HS-27A (cell line): ENCODE data around the gene LPAR1.
"Not testable (repeated sequence)": the region's sequence is repeated elsewhere in the genome, so short reads cannot be mapped to it uniquely, and the experiment has no call there.

Experiments
- DNase-seq: peaks from one replicate; pipeline ENCODE4 v3.0.0-alpha.2; 2012; ENCODE audit warnings: low read depth, missing footprints

The LPAR1 gene

DNA sequence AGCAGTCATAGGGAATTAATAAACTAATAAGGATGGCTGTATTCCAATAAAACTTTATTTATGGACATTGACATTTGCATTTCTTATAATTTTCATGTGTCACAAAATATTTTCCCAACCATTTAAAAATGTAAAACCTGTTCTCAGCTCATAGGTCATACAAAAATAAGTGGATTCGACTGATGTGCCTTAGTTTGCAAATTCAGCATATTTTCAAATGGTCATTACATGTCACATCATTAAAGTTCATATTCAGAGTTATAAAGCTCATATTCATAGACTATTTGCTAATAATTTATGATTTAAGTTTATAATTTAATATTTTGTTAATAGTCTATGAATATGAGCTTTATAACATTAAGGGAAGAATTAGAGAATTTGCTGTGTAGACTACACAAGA lies 166.5 kb downstream of the LPAR1 start:
- no peak for DNase-seq

DNA sequence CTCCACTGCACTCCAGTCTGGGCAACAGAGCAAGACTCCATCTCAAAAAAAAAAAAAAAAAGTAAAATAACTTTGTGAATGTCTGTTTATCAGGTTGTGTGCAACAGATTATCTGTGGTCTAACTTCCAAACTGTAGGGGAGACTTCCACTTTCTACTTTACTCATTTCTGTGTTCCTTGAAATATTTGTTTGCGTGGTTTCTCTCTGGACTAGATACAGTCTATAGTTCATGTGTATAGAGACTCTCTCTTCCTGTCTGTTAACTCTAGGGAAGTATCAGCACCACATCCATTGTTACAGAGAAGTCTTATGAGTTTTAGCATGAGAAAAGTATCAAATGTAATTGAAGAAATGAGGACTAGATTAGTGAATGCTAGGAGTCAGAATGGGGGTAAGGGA lies 168.3 kb downstream of the LPAR1 start:
- no peak for DNase-seq

DNA sequence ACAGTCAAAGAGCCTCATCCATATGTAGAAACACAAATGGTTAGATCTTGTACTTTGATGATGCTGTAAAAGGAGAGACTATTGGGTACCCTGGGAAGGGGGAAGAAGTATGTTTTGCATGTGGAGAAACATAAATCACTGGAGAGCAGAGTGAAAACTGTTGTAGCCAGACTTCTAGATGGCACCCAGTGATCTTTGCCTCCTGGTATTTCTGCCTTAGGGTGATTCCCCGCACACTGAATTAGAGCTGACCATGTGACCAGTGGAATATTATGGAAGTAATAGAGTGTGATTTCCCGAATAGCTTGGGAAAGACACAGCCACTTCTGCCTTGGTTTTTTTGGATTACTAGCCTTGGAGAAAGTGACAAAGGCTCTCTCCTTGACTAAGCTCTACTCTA lies 174.3 kb downstream of the LPAR1 start:
- DNase-seq, result no peak

DNA sequence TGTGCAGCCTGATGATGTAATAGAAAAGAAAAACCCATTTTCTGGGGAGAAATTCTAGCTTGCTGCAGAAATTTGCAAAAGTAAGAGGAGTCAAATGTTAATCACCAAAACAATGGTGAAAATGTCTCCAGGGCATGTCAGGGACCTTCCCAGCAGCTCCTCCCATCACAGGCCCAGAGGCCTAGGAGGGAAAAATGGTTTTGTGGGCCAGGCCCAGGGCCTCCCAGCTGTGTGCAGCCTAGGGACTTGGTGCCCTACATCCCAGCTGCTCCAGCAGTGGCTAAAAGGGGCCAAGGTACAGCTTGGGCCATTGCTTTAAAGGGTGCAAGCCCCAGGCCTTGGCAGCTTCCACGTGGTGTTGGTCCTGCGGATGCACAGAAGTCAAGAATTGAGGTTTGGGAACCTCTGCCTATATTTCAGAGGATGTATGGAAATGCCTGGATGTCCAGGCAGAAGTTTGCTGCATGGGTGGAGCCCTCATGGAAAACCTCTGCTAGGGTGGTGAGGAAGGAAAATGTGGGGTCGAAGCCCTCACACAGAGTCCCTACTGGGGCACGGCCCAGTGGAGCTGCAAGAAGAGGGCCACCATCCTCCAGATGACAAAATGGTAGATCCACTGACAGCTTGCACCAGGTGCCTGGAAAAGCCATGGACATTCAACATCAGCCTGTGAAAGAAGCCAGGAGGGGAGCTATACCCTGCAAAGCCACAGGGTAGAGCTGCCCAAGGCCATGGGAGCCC lies 176.7 kb downstream of the LPAR1 start:
- DNase-seq, result not testable (repeated sequence)

DNA sequence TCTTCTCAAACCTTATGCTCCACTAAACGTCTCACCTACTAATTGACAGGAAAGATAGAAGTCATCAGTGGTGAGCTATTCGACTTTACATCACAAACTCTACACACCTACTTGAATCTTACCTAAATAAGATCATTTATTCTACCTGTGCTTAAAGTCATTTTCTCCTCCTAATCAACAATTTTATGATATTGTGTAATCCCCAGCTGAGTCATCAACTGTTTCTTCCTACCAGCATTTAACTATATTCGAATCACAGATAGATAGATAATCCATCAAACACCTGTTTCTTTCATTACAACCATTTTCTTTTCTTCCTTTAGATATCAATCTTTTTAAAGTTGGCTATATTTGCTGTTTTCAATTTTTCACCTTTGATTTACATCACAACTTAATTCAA lies 181.5 kb downstream of the LPAR1 start:
- DNase-seq, result no peak

DNA sequence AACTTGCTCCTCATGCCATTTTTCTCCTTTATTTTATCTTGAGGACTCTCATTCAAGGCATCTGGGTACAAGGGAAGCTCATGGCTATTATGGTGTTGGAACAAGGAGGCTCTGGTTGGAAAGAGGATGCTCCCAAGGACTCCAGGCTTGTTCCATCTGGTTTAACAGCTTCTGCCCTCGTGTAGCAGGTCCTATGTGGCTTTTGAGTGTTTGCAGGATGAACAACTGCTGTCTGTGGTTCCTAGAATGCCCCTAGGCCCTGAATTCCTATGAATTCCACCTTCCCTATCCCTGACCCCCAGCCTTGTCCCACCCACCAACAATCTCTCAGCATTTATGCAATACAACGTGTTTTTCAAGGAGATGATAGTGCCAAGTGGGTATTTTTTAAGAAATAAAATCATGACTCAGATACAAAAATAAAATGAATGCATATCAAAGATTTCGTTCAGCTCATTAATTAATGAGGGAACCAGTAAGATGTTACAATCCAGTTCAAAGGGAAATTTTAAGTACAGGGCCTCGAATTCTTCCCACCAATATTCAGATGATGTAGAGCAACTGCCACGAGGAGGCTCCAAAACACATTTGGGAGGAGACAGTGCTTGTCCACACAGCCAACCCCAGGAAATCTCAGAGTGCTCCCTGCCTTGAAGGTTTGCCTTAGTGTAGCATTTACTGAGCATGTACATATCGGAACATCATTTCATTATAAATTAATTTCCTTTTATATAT lies 187.7 kb downstream of the LPAR1 start:
- no peak for DNase-seq

DNA sequence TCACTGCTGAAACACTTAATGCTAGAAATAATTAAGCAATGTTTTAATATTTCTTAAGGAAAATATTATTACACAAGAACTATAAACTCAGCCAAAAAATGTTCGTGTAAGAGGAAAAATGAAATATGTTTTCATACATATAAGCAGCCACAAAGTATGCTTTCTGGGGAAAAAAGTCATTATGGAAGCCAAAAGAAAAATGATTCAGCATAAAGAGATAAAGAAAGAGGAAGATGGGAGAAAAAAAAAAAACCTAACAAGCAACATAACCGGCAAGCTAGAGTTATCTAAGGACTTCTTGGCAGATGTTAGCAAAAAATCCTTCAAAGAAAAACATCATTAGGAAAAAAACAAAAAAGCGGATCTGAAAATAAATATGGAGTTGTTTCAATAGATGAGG lies 190.6 kb downstream of the LPAR1 start:
- DNase-seq, result no peak

DNA sequence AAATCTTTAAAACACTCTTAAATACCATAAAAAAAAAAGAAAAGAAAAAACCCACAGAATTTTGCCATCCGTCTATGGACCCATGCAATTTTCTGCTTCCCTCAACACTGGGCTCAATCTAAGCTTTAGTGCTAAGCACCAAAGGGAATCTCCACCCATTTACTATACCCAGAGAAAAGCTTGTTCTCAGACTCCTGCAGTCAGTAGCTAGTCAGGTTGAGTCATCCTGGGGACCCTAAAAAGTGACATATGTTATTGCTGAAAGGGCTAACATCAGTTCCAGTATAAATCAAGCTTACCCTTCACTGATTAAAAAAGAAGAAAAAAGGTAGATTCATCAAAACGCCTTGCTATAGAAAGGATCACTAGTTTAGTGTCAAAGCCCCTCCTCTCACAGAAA lies 192.1 kb downstream of the LPAR1 start:
- no peak for DNase-seq

DNA sequence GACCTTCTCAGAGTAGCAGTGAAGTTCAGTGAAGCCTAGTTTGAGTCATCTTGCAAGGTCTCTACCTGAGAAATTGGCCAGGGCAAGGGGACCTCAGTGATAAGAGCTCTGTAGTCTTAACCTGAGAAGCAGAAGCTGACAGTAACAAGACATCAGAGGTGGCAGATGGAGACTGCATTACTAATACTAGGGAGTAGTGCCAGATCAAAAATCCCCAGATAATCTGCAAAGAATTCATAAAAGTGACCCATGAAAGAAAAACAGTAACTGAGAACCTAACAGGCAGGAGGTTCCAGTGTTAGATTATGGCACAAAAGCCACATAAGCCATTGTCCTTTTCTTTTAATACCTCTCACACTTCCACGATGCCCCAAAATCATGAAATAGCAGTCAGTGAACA lies 194.1 kb downstream of the LPAR1 start:
- no peak for DNase-seq

DNA sequence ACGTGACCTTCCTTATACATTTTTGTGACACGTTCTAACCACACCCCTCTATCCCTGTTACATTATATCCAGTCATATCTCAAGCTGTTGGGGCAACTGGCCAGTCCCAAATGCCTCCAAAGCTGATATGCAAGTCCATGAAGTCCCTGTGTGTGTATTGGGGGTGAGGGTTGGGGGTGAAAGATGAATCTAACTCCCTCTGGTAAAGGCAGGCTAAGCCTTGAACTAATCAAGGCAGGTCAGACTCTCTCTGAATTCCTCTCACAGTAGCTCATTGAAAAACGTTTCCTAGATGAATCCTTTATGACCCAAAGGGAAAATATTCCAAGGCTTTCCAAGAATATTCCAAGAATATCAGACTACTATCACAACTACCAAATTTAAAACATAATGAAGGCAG lies 195.3 kb downstream of the LPAR1 start:
- no peak for DNase-seq

DNA sequence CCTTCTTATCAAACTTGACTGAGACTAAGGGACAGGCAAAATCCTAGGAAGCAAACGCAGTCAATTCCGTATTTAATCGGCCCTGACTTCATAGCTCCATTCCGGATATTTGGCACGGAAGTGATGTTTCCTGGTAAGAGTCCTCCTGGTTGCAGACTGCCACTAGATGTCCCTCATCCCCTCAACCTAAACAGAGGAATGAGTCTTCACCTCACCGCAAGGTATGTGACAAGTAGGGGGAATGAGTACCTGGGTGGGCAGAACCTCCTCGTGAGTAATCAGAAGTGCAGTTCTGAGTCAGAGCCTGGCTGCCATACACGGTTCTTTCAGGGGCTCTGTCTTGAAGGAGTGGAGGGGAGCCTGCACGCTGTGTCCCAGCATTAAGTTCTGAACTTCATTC lies 196.1 kb downstream of the LPAR1 start:
- DNase-seq, result no peak

DNA sequence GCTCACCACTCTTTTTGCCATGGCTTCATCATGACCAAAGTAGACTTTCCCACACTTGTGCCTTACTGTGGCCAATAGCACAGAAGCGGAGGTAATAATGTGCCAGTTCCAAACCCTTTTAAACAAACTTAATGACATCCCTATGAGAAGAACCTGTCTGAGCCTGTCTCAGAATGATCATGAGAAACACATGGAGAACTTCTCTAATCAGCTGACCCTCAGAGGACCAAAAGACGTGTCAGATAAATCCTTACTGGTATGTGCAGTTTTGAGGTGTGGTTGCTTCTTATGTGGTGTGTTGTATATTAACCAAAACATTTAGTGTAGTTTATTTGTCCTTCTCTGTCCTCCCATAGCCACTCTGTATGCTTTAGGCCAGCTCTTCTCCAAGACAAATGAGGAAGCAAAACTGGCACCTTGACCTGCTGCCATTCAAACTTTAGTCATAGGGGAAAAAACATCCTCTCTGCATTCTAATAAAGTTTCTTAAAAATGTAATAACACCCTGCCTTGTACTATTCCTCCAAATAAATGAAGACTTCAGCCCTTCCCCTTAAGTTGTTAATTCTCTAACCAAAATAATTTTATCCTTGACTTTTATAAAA lies 200.8 kb downstream of the LPAR1 start:
- DNase-seq, result no peak

DNA sequence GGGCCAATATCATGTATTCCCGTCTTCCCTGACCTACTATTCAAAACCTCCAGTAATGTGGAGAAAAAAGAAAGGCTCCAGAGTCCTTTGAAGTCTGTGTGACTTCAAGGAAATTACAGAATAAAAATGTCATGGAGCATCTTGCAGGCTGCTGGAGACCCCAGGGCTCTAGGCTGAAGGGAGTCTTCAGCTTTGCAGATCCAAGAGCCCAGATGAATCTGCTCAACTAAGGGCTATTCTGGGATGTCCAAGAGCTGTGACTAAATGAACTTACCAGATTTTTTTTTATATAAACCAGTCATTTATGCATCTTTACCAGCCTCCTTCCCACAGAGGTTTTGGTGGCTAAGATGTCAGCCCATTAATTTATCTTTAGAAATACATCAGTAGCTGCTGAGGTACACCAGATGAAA lies 202.4 kb downstream of the LPAR1 start:
- DNase-seq, result no peak

DNA sequence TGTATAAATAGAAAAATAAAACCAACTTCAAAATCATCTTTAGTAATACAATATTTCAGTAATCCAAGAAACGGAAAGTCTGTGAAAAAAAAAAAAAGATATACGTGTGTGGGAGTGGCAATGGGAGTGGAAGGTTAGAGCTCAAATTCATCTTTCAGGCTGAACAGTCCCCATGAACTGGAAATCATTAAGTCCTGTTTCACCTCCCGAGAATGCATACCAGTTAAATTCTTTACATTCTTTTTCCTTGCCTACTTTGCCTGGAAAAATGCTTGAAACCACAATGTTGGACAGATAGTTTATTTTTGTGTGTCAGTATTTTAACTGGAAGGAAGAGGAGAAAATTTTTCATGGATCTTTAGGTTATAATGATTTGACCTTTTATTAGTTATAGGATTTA lies 202.9 kb downstream of the LPAR1 start:
- DNase-seq, result peak; percentile 85

DNA sequence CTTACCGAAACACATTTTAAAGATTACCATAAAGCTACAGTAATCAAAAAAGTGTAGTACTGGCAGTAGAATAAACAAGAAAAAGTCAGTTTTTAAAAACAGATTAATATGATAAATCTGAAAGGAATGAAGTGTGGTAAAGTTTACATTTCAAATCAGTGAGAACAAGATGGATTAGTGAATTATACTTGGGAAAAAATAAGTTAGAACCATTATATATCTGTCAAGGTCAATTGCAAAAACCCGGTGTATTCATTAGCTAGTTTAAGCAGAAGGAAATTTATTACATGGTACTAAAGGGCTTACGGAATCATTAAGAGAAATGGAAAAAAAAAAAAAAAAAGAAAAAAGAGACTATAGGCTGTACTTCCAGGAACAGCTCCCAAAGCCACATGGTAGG lies 205.3 kb downstream of the LPAR1 start:
- DNase-seq, result no peak

DNA sequence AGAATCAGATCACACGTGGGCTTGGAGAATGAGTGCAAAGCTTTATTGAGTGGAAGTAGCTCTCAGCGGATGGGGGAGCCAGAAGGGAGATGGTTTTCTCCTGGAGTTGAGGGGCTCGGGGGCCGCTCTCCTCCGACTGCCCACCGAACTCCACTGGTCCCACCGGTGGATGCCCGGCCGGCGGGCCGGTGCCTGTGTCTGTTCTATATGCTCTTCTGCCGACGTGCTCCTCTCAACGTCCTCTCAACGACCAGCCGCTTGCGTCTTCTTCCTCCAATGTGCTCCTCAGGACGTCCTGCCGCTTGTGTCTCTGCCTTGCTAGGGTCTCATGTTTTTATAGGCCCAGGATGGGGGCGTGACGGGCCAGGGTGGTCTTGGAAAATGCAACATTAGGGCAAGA lies 207.8 kb downstream of the LPAR1 start:
- DNase-seq, result no peak

DNA sequence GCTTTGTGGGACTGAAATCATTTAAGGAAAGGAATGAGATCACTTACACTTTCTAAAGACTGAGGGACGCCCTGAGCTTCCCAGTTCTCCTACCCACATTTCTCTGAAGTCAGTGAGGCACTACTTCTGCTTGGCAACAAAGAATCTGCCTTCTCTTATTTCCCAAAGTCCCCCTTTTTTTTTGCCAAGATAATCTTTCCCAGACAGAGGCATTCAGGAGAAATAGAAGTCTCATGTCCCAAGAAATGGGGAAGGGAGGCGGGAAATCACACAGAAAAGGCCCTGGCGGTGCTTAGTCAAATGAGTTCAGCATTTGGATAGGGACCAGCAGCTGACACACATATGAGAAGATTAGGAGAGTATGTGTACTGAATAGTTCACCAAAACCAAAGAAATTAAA lies 210.0 kb downstream of the LPAR1 start:
- no peak for DNase-seq

DNA sequence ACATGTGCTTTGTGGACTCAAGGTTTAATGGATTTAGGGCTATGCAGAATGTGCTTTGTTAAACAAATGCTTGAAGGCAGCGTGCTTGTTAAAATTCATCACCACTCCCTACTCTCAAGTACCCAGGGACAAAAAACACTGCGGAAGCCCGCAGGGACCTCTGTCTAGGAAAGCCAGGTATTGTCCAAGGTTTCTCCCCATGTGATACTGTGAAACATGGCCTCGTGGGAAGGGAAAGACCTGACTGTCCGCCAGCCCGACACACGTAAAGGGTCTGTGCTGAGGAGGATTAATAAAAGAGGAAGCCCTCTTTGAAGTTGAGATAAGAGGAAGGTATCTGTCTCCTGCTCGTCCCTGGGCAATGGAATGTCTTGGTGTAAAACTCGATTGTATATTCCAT lies 211.9 kb downstream of the LPAR1 start:
- not testable (repeated sequence) for DNase-seq

DNA sequence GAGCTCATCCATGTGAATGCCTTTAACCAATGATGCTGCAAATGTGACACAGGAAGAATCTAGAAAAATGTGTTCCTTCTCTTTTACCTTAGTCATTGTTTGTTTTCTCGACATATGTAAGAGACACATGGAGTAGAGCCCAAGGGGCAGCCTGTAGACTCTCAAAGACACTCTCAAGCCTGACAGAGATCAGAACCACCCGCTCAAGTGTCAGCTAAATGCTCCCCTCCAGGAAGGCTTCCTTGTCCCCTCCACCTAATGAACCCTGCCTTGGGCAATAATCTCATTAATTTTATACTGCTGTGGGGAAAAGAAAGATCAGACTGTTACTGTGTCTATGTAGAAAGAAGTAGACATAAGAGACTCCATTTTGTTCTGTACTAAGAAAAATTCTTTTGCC lies 212.3 kb downstream of the LPAR1 start:
- DNase-seq, result no peak

DNA sequence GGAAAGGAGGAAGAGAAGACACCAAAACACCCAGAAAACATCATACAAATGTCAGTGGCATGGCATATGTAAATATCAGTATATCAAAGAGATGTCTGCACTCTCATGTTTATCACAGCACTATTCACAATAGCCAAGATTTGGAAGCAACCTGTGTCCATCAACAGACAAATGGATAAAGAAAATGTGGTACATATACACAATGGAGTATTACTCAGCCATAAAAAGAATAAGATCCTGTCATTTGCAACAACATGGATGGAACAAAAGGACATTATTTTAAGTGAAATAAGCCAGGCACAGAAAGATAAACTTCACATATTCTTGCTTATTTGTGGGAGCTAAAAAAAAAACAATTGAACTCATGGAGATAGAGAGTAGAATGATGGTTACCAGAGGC lies 213.1 kb downstream of the LPAR1 start:
- DNase-seq, result not testable (repeated sequence)
